WERI-Rb-1 (cell line): ENCODE data around the gene NUBP1.

Experiments used
- DNase-seq: peaks from one replicate; pipeline ENCODE4 v3.0.0-alpha.2; 2020
- H3K27ac ChIP-seq: fragments of 250-450 bp; sonication (Bioruptor Pico); 2 replicates; pipeline ENCODE4 v1.5.1; 2020; ENCODE audit warnings: mild to moderate bottlenecking, moderate library complexity
- H3K27me3 ChIP-seq: fragments of 250-450 bp; sonication (Bioruptor Pico); 2 replicates; pipeline ENCODE4 v1.5.1; 2021; ENCODE audit warnings: mild to moderate bottlenecking, low read depth, moderate library complexity; ENCODE audit not compliant: insufficient read depth, severe bottlenecking
- H3K36me3 ChIP-seq: fragments of 250-450 bp; sonication (Bioruptor Pico); 2 replicates; pipeline ENCODE4 v1.5.1; 2020; ENCODE audit warnings: mild to moderate bottlenecking, moderate library complexity
- H3K4me3 ChIP-seq: 2 replicates; pipeline ENCODE4 v1.5.1; 2011; ENCODE audit warnings: low read depth, mild to moderate bottlenecking, control low read depth, low read length
- H3K9me3 ChIP-seq: fragments of 250-450 bp; sonication (Bioruptor Pico); 2 replicates; pipeline ENCODE4 v1.5.1; 2021; ENCODE audit warnings: mild to moderate bottlenecking, moderate library complexity; ENCODE audit not compliant: severe bottlenecking
- TF ChIP-seq, protein P1 (sequence below): IDR thresholded peaks from 2 replicates; pipeline ENCODE4 v1.5.1; 2011; ENCODE audit warnings: low read depth, mild to moderate bottlenecking, control low read depth, inconsistent platforms, low read length

The NUBP1 gene

DNA sequence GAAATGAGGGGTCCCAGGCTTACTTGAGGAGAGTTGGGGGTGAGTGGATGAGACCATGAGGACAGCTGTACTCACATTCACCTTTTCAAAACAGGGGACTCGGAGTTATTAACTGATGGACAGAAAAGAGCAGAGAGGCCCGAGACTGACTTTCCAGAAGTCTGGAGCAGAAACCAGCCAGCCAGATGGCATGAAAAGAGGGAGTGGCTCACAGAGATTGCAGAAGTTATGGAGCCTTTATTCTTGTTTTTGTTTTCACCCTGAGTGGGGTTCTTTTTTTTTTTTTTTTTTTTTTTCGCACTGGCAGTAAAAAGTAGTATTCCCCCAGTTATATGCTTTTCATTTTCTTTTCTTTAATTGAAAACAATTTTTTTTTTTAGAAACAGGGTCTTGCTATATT, 56.1 kb downstream of the NUBP1 start:
- Histone ChIP-seq H3K27me3 (no peaks in the 10 kb centered on the region), H3K4me3 (no peak overlapping the region), H3K9me3 (peaks cover 2% of the 10 kb centered on the region), H3K36me3 (no peaks in the 10 kb centered on the region), H3K27ac (no peak overlapping the region)
- TF ChIP-seq, protein P1, sequence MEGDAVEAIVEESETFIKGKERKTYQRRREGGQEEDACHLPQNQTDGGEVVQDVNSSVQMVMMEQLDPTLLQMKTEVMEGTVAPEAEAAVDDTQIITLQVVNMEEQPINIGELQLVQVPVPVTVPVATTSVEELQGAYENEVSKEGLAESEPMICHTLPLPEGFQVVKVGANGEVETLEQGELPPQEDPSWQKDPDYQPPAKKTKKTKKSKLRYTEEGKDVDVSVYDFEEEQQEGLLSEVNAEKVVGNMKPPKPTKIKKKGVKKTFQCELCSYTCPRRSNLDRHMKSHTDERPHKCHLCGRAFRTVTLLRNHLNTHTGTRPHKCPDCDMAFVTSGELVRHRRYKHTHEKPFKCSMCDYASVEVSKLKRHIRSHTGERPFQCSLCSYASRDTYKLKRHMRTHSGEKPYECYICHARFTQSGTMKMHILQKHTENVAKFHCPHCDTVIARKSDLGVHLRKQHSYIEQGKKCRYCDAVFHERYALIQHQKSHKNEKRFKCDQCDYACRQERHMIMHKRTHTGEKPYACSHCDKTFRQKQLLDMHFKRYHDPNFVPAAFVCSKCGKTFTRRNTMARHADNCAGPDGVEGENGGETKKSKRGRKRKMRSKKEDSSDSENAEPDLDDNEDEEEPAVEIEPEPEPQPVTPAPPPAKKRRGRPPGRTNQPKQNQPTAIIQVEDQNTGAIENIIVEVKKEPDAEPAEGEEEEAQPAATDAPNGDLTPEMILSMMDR: no peak
- DNase-seq: no peak

DNA sequence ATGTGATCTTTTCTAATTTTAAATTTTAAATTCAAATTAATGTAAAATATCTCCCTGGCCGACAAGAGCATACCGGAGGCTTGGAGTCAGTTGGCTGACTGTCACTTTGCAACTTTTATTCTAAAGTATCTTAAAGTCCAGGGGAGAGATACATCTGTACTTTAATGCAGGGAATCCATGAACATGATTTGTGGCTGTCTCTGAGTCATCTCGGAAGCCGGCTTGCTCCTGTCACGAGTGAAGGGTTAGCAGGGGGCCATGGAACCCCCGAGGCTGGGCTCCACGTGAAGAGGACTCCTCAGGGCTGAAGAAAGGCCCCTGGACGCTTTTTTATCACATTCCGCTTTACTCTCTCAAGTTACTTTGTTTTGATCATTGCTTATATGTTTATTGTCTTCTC, 61.7 kb downstream of the NUBP1 start:
- TF ChIP-seq, protein P1: no peak
- H3K27ac ChIP-seq: no peak overlapping the region
- H3K27me3 ChIP-seq: no peaks in the 10 kb centered on the region
- no peak for DNase-seq
- no peak overlapping the region for H3K4me3 ChIP-seq
- H3K36me3 ChIP-seq: no peaks in the 10 kb centered on the region
- no peaks in the 10 kb centered on the region for H3K9me3 ChIP-seq

- Histone ChIP-seq H3K4me3 (no peak overlapping the region), H3K9me3 (no peaks in the 10 kb centered on the region), H3K27ac (no peak overlapping the region), H3K27me3 (no peaks in the 10 kb centered on the region), H3K36me3 (no peaks in the 10 kb centered on the region)
- TF ChIP-seq, protein P1: no peak
- no peak for DNase-seq
These were observed 63.1 kb downstream of the NUBP1 start for GRCh38 chr16:10806698-10807097.

DNA sequence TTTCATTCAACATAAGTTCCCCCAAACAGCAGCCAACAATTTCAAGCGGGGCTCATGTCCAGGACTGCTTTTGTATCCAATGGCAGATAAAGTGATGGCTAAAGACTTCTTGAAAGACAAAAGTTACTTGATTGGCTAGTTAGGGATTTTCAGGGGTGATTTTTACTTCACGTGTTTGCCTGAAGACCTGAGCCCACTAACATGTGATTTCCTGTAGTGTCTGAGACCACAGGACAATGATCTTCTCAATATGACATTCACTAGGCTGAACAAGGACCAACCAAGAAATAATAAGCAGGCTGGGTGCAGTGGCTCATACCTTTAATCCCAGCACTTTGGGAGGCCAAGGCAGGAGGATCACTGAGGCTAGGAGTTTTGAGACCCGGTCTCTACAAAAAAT, 64.6 kb downstream of the NUBP1 start:
- DNase-seq: no peak
- Histone ChIP-seq H3K27ac (no peak overlapping the region), H3K9me3 (no peaks in the 10 kb centered on the region), H3K4me3 (no peak overlapping the region), H3K36me3 (no peaks in the 10 kb centered on the region), H3K27me3 (no peaks in the 10 kb centered on the region)
- TF ChIP-seq, protein P1: no peak

GRCh38 chr16:10808850-10809249, 65.2 kb downstream of the NUBP1 start:
- no peak for DNase-seq
- Histone ChIP-seq H3K4me3 (no peak overlapping the region), H3K36me3 (no peaks in the 10 kb centered on the region), H3K27ac (no peak overlapping the region), H3K27me3 (no peaks in the 10 kb centered on the region), H3K9me3 (no peaks in the 10 kb centered on the region)
- TF ChIP-seq, protein P1: no peak

- DNase-seq: no peak
- H3K36me3 ChIP-seq: no peaks in the 10 kb centered on the region
- TF ChIP-seq, protein P1: no peak
- H3K27me3 ChIP-seq: no peaks in the 10 kb centered on the region
- H3K9me3 ChIP-seq: no peaks in the 10 kb centered on the region
- no peak overlapping the region for H3K27ac ChIP-seq
- no peak overlapping the region for H3K4me3 ChIP-seq
These were observed 66.1 kb downstream of the NUBP1 start for GRCh38 chr16:10809706-10810105.
